GM15510 (cell line): ENCODE results near the gene MEX3A.

Source experiments
- POLR2A ChIP-seq: IDR thresholded peaks from 3 replicates; pipeline ENCODE4 v1.6.1; 2011; ENCODE audit warnings: borderline replicate concordance; ENCODE audit not compliant: insufficient read length; ENCODE audit errors: extremely low read depth

MEX3A gene

DNA sequence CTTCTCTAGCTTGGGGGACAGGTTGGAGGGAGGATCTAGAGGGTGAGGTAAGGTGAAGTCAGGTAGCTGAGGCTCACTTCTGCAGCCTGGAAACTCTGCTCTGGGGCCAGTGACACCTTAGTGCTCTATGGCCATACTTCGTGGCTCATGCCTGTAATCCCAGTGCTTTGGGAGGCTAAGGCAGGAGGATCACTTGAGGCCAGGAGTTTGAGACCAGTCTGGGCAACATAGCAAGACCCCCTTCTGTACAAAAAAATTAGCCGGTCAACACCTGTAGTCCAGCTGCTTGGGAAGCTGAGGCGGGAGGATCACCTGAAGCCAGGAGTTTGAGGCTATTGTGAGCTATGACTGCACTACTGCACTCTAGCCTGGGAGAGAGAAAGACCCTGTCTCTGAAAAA is 38.1 kb upstream of the MEX3A start:
- TF ChIP-seq POLR2A = no peak

DNA sequence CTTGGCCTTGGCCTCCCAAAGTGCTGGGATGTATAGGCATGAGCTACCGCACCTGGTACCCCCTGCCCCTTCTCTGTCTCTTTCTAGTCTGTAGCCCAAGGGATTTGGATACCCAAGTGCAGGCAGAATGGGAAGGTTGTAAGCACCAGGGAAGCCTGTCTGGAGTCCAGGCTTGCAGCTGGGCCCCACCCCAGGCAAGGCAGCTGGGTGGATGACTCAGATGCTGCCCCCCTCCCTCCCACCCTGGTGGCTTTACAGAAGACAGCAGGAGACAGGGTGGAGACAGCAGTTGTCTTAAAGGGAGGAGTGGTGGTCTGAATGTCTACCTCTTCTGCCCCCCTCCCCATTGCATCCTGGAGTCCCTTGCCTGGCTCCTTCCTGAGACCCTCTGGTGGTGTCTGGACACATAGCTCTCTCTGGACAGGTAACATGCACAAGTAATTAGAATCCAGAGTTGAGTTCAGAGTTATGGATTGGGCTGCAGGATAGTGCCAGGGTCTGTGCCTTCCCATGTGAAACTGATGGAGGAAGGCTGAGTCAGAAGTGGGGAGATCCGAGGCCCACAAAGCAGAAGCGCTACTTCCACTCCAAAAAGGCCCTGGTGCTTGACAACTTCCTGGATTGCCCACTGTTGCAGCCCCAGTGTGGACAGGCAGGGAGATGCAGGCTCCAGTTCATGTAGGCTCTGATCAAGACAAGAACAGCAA is 37.4 kb upstream of the MEX3A start:
- no peak for TF ChIP-seq POLR2A

DNA sequence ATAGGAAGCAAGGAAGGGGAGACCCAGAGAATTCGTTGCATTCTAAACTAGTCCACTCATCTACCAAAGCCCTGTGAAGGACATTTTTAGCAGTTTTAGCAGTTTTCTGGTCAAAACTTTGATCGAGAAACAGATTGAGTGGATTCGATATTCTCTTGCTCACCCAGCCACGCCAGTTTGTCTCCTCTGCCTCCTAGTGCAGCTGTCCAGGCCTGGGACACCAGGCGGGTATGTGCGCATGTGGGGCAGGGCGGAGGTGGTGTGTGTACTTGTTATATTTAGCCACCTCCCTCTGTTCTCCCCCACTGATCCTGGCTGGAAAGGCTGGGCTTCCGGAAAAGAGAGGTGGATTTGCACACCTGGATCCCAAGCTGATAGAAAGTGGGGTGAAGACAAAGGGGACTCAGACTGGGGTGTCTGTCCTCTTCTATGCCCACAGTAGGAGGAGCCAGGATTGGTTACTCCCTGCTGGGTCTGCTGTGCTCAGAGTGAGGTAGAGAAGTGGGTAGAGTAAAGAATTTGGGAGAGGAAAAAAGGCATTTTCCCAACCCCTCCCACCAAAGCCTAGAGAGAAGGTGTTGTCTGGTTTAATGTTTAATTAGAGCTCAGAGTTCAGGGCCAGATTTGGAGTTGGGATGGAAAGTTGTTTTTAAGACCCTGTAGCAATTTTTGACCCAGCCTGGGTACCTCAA is 36.1 kb upstream of the MEX3A start:
- TF ChIP-seq POLR2A = no peak

DNA sequence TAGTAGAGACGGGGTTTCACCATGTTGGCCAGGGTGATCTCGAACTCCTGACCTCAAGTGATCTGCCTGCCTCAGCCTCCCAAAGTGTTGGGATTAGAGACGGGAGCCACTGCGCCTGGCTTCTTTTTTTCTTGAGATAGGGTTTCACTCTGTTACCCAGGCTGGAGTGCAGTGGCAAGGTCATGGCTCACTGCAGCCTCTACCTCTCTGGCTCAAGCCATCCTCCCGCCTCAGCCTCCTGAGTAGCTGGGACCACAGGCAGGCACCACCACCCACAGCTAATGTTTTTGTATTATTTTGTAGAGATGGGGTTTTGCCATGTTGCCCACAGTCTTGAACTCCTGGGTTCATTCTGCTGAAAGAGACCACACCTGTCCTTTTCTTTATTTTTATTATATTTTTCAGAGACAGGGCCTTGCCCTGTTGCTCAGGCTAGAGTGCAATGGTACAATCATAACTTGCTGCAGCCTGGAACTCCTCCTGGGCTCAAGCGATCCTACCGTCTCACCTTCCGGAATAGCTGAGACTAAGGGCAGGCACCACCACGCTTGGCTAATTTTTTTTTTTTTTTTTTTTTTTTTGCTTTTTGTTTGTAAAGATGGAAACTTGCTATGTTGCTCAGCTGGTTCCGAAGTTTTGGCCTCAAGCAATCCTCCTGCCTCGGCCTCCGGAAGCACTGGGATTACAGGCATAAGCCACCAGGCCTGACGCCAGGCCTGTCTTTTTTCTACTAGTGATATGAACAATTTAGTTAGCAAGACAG is 35.3 kb upstream of the MEX3A start:
- no peak for TF ChIP-seq POLR2A

DNA sequence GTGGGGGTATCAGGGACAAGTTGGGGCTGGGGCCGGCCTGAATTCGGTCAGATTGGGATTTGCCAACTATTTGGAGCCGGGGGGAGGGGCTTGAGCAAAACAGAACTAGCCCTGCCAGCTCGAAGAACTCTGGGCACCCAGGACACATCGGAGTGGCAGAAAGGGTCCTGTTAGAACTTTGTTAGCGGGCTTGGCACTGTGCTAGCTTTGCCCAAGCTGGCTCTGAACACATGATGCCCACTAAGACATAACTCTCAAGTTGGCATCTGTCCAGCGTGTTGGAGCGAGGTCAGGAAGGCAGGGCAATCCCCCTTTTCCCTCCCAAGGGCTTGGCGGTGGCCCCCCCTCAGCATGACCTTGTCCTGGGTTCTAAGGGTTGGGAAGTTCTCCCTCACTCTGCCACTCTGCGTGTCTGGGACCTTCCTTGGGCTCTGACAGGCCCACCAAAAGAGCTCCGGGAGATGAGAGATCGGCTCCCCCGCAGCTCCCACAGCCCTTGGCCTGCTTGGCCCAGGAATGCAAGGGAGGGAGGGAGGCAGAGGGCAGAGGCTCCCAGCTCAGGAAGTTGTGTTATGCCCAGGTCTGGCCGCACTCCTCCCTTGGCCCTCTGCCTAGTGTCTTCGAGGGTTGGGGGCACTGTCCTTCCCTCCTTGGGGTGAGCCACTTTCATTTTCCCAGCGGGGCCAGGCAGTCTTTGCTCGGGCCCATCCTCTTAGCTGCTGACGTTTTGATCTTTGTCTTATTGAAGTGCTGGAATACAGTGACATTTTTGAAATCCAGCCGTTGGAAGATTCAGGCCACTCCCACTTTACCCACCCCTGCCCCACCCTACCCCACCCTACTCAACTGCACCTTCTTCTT is 33.5 kb upstream of the MEX3A start:
- no peak for TF ChIP-seq POLR2A

DNA sequence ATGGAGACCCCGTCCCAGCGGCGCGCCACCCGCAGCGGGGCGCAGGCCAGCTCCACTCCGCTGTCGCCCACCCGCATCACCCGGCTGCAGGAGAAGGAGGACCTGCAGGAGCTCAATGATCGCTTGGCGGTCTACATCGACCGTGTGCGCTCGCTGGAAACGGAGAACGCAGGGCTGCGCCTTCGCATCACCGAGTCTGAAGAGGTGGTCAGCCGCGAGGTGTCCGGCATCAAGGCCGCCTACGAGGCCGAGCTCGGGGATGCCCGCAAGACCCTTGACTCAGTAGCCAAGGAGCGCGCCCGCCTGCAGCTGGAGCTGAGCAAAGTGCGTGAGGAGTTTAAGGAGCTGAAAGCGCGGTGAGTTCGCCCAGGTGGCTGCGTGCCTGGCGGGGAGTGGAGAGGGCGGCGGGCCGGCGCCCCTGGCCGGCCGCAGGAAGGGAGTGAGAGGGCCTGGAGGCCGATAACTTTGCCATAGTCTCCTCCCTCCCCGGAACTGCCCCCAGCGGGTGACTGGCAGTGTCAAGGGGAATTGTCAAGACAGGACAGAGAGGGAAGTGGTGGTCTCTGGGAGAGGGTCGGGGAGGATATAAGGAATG is 32.8 kb upstream of the MEX3A start:
- no peak for TF ChIP-seq POLR2A

DNA sequence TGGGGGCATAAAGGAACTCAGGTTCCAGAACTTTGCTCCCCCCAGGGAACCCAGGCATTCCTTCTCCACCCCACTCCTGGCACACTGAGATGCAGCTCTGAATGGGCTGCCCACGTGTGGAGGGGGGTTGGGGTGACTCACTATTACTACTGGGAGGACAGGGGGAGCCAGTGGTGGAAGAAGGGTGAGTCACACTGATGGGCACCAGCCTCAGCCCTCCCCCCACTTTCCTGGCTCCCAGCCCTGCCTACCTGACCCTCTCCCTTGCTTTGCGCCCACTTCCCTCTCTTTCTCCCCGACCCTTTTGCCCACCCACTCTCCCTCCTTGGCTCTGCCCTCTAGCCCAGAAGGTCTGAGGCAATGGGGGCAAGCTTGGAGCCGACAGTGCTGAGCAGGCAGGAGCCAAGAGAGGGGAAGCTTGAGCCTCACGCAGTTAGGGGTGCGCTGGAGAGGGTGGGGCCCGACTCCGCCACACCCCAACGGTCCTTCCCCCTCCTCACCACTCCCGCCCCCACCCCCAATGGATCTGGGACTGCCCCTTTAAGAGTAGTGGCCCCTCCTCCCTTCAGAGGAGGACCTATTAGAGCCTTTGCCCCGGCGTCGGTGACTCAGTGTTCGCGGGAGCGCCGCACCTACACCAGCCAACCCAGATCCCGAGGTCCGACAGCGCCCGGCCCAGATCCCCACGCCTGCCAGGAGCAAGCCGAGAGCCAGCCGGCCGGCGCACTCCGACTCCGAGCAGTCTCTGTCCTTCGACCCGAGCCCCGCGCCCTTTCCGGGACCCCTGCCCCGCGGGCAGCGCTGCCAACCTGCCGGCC is 32.0 kb upstream of the MEX3A start, which contains the start of gene LMNA:
Gene LMNA, plus strand, starts transcription at position 611 of the 818 bp plus-strand sequence. CDS start 208 bp downstream, outside the sequence.
- TF ChIP-seq POLR2A = peak; percentile 86

DNA sequence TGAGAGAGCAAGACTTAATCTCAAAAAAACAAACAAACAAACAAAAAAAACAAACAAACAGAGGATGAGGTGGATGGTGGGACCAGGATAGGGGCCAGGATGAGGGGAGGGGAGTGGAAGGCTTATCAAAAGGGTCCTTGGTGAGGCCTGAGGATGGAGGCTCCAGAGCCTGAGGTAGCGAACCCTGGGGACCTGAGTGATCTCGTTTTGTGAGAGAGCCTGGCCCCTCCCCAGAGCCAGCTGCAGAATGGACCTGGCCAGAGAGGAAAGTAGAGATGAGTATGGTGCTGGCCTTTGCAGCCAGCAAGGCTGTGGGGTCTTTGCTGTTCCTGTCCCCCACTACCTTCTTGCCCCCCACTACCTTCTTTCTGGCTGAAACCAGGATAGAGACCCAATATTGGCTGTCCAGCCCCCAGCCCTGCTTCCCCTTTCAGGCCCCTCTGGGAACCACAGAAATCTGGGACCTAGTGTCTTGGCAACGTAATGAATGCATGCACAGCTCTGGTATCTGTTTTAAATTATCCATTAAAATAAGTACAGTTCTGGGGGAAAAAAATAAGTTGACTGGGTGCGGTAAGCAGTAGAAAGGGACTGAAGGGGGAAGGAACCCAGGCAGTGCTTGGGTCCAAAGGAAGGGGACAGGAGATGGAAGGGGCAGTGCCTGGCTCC is 31.2 kb upstream of the MEX3A start:
- TF ChIP-seq POLR2A = no peak

DNA sequence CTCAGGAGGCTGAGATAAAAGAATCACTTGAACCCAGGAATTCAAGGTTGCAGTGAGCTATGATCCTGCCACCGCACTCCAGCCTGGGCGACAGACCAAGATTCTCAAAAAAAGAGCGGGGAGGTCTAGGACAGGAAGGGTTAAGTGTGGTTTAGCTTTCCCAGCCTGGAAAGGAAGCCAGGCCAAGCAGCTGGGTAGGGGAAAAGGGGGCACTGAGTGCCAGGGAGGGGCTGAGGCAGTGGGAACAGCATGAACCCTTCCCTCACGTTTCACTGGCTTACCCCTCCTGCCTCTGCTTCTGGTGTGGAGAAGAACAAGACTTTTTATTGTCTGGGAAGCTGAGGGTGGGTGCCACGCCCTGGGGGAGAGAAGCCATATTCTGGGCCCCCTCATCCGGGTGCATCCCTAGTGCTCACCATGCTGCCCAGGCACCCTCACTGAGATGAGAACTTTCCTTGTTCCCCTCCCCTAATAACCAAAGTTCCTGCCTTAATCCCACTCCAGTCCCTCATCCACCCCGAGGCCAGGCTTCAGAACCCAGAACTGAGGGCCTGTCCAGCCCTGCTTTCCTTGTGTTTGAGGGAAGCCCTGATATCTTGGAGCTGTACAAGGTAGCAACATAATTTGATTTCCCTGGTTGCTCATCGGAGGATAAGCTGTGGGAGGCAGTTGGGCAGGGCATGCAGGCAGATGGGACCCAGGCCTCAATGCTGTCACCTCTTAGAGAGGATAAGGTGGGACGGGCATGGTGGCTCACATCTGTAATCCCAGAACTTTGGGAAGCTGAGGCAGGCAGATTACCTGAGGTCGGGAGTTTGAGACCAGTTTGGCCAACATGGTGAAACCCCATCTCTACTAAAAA is 30.2 kb upstream of the MEX3A start:
- no peak for TF ChIP-seq POLR2A

DNA sequence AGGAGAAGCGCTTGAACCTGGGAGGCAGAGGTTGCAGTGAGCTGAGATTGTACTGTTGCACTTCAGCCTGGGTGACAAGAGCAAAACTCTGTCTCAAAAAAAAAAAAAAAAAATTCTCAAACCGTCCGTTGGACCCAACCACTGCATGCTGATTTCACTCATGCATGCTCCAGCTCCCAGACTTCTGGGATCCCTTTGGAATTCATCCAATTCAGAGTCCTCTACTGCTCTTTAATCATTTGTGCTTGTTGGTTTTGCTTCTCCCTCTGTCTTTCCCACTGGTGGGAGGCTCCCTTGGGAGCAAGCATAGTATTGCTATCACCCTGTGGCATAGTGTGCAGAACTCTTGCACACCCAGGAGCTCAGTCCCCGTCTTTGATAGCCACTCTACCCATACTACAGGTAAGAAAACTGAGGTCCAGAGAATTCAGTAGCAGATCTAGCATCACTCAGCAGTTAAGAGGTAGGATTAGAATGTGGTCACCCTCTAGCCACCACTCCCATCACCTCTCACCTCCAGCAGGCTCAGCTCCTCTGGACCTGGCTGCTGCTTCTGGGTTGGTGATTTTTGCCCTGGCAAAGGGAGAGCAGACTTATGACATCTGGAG is 29.2 kb upstream of the MEX3A start:
- no peak for TF ChIP-seq POLR2A

DNA sequence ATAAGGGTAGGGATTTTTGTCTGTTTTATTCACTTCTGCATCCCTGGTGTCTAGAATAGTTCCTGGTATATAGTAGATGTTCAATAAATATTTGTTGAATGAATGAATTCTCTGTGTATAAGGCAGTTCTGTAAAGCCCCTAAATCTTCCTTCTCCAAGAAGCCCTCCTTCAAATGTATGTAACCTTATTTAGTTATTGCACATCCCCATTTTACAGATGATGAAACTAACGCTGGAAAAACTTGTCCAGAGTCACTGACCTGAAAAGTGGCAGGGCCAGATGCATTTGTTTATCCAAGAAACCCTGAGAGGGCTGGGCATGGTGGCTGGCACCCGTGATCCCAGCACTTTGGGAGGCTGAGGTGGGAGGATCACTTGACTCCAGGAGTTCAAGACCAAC is 28.0 kb upstream of the MEX3A start:
- no peak for TF ChIP-seq POLR2A
